ENCODE results near the gene TTC34.
"Not testable (repeated sequence)": the region's sequence is repeated elsewhere in the genome, so short reads cannot be mapped to it uniquely, and the experiment has no call there.

The TTC34 gene

DNA sequence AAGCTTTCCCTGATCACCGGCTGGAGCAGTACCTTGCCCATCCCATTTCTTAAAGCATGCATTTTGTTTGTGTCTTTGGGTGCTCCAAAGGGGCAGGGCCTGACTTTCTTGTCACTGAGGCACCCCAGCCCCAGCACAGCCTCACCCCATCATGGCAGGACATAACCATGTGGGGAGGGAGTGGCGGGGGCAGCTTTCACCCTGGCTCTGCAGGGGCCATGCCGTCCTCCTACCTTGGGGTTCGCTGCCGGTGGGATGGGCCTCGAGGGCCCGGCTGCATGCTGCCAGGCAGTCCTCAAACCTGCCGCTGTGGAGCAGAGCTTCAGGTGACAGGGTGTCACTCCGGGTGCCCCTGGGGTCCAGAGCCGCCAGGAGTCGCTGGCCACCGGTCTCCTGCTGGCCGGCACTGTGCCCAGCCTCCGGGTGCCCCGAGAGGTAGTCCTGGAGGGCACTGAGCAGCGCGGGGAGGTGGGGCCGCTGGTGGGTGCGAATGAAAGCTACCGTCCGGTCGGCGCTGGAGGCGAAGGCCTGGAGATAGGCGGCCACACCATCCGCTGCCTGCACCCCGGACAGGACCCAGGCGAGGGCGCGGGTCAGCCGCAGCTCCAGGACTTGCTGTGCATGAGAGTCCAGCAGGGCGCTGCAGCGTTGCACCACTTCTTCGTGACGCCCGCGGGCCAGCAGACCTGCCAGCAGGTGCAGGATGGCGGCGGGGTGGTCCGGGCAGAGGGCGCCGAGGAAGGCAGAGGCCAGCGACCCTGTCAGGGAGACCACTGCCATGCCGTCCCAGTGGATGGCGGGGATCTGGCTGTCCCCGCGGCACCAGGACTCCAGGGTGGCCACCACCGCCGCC is 1.5 kb downstream of the TTC34 start:
- no peak overlapping the region for H3K4me3 ChIP-seq (ENCODE audit: low read depth, low read length)

DNA sequence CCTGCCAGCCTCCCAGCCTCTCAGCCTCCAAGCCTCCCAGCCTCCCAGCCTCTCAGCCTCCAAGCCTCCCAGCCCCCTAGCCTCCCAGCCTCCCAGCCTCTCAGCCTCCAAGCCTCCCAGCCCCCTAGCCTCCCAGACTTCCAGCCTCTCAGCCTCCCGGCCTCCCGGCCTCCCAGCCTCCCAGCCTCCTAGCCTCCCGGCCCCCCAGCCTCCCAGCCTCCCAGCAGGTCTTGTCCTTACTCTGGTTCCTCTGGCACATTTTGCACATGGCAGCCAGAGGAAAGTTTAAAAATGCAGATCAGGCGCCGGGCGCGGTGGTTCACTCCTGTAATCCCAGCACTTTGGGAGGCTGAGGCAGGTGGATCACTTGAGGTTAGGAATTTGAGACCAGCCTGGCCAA is 2.5 kb downstream of the TTC34 start:
- H3K4me3 ChIP-seq (ENCODE audit: low read depth, low read length), result not testable (repeated sequence)

DNA sequence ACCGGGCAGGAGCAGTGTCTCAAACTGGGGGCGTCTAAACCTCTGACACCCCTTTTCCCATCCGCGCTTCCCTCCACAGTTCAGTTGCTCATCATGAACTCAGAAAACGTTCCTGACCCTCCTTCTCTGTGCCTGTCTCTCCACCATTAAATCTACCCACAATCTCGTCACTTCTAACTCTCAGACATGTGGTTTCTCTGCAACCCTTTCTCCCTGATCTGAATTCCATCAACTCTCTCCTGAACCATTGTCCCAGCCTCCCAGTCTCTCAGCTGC is 3.8 kb downstream of the TTC34 start:
- no peak overlapping the region for H3K4me3 ChIP-seq (ENCODE audit: low read depth, low read length)

DNA sequence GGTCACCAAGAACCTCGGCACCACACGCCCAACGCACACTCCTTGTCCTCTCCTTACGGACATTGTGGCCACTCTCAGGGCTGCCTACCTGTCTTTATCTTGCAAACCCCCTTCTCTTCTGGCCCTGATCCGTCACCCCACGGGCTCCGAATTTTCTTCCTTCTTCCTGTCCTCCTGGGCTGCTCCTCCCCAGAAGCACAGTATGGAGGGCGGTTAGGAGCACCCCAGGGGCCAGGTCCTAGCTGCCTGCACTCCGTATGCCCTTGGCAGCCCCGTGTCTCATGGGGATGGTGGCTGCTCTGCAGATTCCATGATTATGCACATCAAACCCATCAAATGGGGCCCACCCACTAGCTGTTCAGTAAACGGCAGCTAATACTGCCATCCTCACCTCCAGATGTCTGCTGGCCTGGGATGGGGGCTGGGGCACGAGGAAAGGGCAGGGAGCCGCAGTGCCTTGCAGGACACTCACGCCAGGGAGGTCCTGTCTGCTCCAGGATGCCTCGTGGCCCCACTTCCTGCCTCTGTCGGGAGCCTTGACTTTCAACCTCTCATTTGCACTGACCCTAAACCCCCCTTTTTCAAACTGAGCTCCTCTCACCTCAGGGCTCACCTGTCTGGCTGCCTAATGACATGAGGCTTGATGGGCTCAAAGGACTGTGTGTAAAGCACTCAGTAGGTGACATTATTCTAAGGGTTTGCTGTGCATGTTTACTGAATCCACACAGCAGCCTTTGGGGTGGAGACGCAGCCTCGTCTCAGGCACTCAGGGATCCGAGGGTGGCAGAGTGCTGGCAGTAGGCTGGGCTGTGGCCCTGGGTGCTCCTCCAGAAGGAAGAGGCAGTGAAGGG is 4.4 kb downstream of the TTC34 start:
- H3K4me3 ChIP-seq (ENCODE audit: low read depth, low read length), result no peak overlapping the region

DNA sequence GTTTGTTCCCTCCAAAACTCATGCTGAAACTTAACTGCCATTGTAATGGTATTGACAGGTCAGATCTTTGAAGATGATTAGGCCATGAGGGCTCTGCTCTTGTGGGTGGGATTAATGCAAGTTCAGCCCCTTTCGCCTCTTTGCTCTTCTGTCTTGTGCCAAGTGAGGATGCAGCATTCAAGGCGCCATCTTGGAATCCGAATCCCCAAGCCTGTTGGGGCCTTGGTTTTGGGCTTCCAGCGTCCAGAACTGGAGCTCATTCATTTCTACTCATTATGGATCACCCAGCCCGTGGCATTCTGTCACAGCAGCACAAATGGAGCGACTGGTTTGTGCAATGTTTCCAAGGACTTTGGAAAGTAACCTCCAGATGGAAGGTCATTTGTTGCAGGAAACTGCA is 5.6 kb downstream of the TTC34 start:
- H3K4me3 ChIP-seq (ENCODE audit: low read depth, low read length), result no peak overlapping the region

DNA sequence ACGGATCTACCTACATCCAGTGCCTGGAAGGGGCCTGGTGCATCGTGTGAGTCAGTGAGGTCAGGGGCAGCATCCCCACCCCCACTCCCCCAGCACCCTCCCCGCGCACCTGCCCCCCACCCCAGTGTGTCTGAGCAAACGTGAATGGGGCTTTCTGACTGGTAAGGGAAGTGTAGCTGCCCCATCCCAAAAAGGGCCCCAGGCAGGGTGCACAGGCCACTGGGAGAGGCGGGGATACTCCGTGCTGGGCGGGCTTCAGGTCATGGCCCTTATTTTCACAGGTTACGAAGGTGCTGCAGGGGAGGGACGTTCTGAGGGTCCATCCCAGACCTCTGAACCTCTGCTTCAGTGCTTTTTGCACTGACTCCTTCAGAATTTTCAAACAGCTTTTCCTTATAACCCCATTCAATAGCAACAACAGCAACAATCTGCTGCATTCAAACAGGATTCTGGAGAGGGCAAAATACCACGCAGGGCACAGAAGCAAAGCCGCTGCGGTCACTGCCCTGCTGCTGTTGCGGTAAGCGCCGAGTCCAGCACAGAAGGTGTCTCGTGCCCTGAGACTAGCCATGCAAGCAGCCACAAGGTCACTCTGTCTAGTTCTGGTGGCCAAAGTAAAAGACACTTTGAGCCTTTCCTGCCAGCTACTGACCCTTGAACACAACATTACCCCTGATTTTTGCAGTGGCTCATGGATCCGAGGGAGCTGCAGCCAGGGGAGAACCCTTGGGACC is 10.3 kb downstream of the TTC34 start:
- no peak overlapping the region for H3K4me3 ChIP-seq (ENCODE audit: low read depth, low read length)

DNA sequence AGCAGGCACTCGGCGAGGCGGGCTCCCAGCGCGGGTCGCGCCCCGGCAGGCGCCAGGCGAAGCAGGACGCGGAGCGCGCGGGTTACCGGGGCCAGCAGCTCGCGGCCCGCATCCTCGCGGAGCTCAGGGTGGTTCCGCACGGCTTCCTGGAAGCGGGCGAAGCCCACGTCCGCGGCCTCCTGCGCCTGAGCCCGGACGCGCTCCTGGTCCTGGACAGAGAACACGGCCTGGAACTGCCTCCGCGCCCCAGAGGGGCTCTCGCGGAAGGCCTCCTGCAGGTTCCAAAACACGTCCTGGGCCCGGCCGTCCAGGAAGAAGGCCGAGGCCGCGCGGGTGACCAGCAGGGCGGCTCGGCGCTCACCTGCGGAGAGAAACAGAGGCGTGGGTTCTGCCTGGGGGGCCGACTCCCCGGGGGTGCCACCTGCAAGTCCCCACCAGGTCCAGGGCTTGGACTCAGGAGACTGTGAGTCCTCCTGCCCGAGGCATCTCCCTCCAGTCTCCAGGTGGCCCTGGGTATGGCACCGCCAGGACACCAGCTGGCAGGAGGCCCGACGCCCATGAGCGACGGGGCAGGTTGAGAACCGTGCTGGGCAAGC is 11.4 kb downstream of the TTC34 start:
- H3K4me3 ChIP-seq (ENCODE audit: low read depth, low read length), result no peak overlapping the region

DNA sequence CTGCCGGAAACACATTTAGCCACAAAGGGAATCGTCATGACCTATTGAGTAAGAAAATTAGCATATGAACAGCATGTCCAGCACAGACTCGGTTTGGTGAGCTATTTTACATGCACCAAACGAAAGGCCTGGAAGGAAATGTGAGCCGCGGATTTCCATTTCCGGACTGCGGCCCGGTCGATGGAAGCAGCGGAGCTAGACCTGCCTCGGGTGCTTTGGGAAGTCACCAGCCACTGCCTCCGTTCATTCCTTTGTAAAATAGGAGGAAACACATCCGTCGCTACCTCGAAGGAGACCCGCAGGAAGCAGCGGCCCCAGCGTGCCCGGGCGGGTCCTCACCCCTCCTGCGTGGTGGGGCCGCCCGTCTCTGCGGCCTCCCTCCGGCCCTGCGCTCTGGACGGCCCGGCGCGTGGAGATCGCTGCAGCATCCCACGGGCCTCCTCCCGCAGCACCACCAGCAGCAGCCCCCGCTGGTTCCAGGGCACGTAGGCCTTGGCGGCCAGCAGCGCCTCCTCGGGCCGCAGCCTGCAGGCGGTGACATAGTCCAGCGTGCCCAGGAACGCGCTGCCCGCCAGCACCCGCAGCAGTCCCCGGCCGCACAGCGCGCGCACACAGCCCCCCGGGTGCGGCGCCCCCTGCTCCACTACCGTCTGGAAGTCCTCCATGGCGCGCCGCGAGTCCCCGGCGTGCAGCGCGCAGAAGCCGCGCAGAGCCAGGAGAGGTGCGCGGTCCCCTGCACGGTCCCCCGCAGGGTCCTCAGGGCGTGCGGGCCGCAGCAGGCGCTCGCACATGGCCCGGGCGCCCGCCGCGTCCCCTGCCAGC is 12.1 kb downstream of the TTC34 start:
- H3K4me3 ChIP-seq (ENCODE audit: low read depth, low read length), result no peak overlapping the region

DNA sequence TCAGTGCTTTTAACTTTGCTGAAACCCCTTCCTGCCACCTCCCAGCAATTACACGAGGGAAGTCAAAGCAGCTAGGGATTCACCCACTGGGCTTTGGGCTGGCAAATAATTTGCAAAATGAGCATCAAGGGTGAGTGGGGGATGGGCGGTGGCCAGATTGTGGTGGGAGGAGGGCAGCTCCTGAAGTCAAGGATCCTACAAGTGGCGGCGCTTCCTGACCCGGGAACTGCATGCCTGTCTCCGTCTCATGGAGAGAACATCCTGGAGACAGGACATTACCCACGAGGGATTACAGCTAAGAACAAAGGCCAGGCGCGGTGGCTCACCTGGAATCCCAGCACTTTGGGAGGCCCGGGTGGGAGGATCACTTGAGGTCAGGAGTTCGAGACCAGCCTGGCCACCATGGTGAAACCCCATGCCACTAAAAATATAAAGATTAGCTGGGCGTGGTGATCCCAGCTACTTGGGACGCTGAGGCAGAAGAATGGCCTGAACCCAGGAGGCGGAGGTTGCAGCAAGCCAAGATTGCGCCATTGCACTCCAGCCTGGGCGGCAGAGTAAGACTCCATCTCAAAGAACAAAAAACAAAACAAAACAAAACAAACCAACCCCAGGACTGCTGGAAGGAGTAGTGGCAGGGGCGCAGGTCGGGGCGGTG is 12.9 kb downstream of the TTC34 start:
- no peak overlapping the region for H3K4me3 ChIP-seq (ENCODE audit: low read depth, low read length)

DNA sequence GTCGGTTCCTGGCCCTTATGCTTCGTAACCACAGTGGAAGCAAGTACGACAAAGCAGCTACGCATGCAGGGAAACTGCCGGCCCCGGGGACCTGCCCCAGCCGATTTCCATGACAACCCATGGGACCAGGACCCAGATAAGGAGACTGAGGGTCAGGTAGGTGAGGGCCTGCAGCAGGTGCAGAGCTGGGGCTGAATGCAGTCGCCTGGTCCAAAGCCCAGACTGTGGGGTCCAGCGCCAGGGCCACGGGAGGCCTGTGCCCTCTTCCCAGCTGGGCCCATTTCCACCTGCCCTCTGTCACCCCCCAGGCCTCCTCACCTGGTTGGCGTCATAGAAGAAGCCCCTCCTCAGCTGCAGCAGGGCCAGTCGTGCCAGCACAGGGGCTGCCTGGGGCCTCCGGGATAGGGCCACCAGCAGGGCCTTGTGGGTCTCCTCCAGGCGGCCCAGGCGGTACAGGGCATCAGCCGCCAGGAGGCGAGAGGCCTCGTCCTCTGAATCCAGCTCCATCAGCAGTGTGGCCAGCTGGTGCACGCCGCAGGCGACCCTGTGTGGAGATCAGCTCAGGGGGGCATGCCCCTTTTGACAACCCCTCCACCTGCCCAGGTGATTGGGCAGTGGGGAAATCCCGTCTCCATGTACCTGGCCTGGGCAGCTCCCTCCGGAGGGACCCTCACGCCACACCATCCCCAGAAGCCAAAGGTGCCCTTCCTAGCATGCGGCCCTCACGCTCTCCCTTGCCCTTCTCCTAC is 14.2 kb downstream of the TTC34 start:
- H3K4me3 ChIP-seq (ENCODE audit: low read depth, low read length), result no peak overlapping the region

DNA sequence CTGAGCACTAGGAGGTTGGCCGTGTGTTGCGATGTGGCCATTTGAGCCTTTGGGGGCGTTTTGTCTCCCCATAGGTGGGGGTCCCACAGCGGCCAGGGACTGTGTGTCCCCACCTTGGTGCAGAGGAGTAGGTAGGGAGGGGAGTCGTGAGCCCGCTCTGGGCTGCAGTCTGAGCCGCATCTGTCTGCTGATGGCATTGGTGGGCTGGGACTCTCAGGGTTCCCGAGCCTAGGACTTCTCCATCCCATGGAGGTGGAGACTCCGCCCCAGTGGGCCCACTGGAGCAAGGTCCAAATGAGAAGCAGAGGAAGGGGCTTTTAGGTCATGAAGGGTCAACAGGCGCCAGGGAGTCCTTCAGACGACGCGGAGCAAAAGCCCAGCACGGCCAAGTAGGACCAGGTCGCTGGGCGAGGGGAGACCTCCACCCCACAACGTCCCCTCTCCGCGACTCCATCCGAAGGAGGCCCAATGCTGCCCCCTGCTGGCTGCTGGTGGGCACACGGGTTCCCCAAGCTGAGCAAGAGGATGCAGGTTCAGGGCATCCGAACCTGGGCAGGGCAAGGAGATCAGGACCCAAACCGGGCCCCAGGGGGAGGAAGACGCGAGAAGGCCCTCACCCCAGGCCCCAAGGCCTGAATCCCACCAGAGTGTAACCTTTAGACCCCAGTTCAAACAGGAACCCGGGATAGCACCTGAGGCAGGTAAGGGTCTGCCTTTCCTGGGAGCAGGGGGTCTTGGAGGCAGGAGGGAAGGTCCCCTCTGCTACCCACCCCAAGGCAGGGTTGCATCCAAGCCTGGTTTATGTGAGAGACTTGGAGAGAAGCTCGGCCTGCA is 14.9 kb downstream of the TTC34 start:
- H3K4me3 ChIP-seq (ENCODE audit: low read depth, low read length), result no peak overlapping the region

DNA sequence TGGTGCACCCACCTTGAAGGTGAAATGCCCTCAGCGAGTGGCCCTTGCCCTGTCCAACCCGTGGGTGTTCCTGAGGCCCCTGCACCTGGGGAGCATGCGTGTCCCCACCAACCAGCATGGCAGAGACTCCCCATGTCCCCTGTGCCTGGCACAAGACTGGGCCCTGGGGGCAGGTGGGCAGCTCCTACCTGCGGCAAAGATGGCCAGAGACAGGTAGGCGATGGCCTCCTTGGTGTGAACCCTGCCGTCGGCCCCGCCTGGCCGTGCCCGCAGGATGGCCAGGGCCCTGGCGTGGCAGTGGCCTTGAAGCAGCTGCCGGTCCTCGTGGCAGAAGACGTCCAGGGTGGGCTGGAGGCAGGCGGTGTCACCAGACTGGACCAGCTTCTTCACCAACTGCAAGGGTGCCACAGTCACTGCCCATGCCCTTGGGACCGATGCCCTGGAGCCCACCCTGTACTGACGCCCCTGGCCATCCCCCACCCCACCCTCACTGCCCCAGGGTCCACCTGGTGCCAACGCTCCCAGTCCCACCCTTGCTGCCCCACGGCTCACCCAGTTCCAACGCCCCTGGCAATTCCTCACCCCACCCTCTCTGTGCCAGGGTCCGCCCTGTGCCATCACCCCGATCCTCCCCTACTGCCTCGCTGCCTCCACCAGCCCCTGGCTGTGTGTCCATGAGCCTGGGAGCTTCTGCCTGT is 15.7 kb downstream of the TTC34 start:
- H3K4me3 ChIP-seq (ENCODE audit: low read depth, low read length), result no peak overlapping the region

DNA sequence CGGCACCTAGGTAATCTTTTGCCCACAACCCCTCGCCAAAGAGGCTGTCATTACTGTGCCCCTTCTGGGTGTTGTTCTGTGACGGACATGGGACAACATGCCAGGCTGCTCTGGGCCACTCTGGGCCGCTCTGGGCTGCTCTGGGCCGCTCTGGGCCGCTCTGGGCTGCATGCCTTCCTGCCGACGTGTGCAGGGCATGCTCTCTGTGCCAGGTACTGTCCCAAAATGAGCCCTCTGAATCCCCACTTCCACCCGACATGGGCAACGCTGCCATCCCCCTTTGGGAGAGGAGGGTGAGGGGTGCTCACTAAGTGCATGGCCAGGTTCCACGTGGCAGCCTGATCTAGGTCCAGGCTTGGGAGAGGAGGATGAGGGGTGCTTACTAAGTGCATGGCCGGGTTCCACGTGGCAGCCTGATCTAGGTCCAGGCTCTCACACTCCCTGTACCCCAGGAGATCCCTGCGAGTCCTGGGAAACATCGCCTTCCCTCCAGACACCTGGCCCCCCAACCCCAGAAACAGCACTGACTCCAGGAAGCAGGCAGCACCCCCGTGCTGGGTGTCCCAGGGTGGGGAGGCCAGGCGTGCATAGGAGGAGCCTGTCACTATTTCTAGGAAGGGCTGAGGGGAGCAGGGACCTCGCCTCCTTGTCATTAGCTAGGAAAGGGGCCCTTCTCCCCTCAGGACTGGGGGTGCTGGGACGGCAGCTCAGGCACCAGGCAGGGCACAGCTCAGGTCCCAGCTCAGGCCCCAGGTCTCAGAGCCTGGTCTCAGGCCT is 16.5 kb downstream of the TTC34 start:
- no peak overlapping the region for H3K4me3 ChIP-seq (ENCODE audit: low read depth, low read length)

DNA sequence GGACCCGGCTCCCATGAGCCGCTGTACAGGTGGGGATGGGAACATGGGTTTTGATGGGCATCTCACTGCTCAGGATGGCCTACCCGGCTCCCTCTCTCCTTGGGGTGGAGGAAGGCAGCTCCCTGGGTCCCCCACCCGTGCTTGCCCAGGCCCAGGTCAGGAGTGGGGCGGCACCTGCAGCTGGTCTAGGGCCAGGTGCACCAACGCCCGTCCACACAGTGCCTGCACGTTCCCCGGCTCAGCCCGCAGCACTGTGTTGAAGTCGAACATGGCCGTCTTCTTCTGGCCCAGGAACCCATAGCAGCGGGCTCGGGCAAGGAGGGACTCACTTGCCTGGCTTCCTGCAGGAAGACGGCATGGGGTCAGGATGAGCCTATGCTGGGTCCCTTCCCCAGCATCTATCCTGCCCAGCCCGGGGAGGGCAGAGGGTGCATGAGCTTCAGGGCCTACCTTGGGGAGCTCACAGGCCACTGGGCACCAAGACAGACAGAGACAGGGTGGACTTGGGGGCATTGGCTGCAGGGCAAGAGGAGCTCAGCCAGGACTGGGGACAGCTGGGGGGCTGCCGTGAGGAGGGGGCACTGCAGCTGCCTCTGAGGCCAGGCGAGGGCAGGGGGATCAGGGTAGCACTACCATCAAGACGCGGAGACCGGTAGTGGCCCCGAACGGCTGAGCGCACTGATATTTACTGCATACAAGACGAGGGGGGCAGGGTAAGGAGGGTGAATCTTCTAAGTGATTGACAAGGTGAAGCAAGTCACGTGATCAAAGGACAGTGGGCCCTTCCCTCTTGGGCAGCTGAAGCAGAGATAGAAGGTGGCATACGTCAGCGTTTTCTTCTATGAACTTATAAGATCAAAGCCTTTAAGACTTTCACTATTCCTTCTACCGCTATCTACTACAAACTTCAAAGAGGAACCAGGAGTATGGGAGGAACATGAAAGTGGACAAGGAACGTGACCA is 17.8 kb downstream of the TTC34 start:
- H3K4me3 ChIP-seq (ENCODE audit: low read depth, low read length), result no peak overlapping the region

DNA sequence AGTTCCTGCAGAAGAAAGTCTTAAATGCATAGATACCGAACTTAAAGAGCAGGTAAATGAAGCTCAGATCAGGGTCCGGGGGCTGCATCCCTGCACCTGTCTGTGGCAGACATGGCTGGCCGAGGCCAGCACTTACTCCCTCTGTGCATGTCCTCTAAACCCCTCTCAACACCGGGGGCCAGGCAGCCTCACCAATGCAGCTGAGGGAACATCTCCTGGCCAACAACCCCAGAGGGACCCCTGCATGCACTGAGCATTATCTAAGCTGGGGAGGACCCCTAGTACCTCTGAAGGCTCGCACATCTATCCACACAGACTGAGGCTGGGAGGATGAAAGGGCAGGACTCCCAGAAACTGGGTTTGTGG is 18.4 kb downstream of the TTC34 start:
- H3K4me3 ChIP-seq (ENCODE audit: low read depth, low read length), result no peak overlapping the region

DNA sequence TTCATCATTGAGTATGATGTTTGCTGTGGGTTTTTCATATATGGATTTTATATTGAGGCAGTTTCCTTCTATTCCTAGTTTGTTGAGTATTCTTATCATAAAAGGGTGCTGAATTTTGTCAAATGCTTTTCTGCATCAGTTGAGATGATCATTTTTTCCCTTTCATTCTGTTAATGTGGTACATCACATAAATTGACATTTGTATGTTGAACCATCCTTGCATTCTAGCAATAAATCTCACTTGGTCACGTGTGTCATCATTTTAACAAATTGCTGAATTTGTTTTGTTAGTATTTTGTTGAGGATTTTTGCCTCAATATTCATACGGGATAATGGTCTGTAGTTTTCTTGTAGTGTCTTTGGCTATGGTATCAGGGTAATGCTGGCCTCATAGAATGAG is 19.9 kb downstream of the TTC34 start:
- H3K4me3 ChIP-seq (ENCODE audit: low read depth, low read length), result no peak overlapping the region
